NB4 (cell line): ENCODE data around the gene RAPSN.

Source experiments
- DNase-seq: peaks from one replicate; pipeline ENCODE4 v3.0.0; 2010; ENCODE audit warnings: low read depth
- H3K4me3 ChIP-seq: one replicate; pipeline ENCODE4 v1.5.1; 2011; ENCODE audit warnings: mild to moderate bottlenecking, low read depth, low read length, moderate library complexity
- MYC ChIP-seq: IDR thresholded peaks from 2 replicates; pipeline ENCODE4 v1.6.1; 2011; ENCODE audit warnings: low read depth, low read length
- POLR2A ChIP-seq: IDR thresholded peaks from 2 replicates; pipeline ENCODE4 v1.6.1; 2011; ENCODE audit warnings: mild to moderate bottlenecking; ENCODE audit not compliant: insufficient read length; ENCODE audit errors: extremely low read depth
- TF ChIP-seq, protein P1 (sequence below): IDR thresholded peaks from 2 replicates; pipeline ENCODE4 v1.6.1; 2011; ENCODE audit warnings: low read depth, low read length
- TF ChIP-seq, protein P2 (sequence below): IDR thresholded peaks from one replicate; pipeline ENCODE4 v1.5.1; 2012; ENCODE audit warnings: low read depth, low read length

The RAPSN gene

DNA sequence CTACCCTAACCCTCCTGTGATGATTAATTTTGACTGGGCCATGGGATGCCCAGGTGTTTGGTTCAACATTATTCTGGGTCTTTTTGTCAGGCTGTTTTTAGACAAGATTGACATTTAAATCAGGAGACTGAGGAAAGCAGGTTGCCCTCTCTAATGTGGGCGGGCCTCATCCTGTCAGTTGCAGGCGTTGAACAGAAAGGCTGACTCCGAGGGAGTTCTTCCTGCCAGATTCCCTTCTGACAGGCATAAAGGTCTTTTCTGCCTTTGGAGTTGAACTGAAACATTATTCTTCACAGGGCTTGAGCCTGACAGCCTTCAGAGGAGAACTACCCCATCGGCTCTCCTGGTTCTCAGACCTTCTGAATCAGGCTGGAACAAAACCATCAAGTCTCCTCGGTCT, 18.4 kb downstream of the RAPSN start:
- H3K4me3 ChIP-seq = no peak overlapping the region
- DNase-seq = no peak
- TF ChIP-seq, protein P1, sequence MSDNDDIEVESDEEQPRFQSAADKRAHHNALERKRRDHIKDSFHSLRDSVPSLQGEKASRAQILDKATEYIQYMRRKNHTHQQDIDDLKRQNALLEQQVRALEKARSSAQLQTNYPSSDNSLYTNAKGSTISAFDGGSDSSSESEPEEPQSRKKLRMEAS = no peak
- TF ChIP-seq POLR2A (no peak), MYC (no peak)
- TF ChIP-seq, protein P2, sequence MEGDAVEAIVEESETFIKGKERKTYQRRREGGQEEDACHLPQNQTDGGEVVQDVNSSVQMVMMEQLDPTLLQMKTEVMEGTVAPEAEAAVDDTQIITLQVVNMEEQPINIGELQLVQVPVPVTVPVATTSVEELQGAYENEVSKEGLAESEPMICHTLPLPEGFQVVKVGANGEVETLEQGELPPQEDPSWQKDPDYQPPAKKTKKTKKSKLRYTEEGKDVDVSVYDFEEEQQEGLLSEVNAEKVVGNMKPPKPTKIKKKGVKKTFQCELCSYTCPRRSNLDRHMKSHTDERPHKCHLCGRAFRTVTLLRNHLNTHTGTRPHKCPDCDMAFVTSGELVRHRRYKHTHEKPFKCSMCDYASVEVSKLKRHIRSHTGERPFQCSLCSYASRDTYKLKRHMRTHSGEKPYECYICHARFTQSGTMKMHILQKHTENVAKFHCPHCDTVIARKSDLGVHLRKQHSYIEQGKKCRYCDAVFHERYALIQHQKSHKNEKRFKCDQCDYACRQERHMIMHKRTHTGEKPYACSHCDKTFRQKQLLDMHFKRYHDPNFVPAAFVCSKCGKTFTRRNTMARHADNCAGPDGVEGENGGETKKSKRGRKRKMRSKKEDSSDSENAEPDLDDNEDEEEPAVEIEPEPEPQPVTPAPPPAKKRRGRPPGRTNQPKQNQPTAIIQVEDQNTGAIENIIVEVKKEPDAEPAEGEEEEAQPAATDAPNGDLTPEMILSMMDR = no peak

DNA sequence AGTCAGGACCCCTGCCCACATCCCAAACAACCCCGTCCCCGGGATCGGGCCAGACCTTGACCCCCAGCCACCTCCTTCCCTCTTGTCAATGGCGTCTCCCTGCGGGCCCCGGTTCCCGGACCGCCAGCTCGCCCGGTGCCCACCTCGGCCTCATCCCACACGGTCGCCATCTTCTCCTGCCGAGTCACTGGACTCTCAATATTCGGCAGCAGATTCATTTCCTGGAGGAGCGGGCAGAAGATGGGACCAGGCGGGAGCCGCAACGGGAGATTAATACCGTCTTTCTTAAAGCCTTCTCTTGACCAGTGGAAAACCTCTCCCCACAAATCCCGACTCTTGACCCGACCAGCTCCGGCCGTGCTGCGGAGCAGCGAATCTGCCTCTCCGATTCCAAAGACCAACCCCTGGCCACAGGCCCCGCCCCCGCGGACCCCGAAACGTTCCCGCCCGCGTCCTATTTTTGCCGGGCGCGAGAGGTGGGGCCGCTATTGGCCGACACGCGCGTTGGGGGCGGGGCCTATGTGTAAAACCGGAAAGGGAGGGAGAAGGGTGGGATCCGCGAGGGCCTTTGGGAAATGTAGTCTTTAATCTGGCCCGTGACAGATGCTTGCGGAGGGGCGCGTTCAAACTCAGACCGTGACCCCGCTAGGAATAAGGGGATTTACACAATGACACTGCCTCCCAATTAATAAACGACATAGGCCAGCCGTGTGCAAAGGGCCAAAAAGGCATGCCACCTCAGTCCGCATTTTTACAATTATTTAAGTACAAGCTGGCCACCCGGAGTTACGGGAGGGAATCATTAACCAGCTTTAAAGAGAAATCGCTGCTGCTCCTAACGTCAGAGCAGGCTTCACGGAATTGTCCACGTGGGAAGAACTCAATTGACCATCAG, 22.6 kb downstream of the RAPSN start, which contains the start of gene PSMC3:
PSMC3 (minus strand) TSS at position 378 of the 895 bp plus-strand sequence; CDS start at position 218, 160 bp downstream.
- TF ChIP-seq MYC (peak; percentile 43; the same call in 1 of the 2 replicates), POLR2A (peak; percentile 58)
- TF ChIP-seq, protein P2 = no peak
- TF ChIP-seq, protein P1 = peak; percentile 20; the same call in 1 of the 2 replicates
- peak; percentile 96 for DNase-seq
- peak within 1 kb of the TSS; percentile 83 for H3K4me3 ChIP-seq

DNA sequence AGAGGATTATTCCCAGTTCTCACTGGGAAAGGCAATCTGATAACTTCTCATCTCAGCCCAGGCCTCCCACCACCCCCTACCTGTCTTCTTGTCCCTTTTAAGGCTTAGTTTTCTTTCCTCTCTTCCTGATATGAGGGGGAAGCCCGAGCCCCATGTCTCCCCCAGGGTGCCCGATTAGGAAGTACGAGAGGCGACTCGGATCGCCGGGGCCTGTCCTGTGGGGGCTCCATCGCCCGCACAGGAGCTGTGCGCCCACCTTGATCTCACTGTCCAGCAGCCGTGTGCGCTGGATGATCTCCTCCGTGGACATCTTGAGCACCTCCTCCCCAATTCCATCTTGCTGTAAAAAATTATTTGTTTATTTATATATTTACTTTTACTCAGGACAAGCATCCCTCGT, 23.3 kb downstream of the RAPSN start:
- H3K4me3 ChIP-seq = peak overlapping the region; percentile 83
- TF ChIP-seq, protein P2 = no peak
- TF ChIP-seq, protein P1 = no peak
- TF ChIP-seq POLR2A (no peak), MYC (no peak)
- no peak for DNase-seq

DNA sequence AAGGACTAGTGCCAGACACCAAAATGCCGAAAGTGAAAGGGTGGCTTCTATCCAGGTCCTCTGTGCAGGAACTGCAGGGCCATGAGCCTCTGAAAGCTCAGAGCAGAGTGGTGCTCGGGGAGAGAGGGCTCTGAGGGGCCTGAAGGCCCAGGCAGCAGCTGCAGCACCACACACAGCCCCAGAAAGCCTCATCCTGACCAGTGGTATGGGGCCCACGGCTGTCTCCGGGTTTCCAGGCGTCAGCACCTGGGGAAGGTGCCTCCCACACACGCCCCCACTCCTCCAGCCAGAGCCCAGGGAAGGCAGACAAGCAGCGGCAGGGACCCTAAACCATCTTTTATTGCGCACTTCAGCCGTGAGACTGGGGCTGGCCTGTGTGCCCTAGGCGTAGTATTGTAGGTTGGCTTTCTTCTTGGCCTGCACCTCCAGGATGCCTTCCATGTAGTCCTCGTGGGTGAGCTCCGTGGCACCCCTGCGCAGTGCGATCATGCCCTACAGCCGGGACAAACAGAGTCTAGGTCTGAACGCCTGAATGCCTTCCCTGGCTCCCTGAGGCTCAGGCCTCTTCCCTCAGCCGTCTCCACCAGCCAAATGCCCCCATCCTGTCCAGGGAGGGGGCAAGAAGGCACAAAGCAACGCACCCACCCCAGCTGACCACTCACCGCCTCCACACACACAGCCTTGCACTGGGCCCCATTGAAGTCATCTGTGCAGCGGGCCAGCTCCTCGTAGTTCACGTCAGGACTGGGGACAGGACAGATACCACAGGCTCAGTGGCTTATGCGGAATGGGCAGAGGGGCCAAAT, 30.3 kb downstream of the RAPSN start:
- H3K4me3 ChIP-seq = no peak overlapping the region
- DNase-seq = no peak
- no peak for TF ChIP-seq POLR2A
- TF ChIP-seq, protein P1 = no peak
- TF ChIP-seq MYC = no peak
- TF ChIP-seq, protein P2 = no peak

DNA sequence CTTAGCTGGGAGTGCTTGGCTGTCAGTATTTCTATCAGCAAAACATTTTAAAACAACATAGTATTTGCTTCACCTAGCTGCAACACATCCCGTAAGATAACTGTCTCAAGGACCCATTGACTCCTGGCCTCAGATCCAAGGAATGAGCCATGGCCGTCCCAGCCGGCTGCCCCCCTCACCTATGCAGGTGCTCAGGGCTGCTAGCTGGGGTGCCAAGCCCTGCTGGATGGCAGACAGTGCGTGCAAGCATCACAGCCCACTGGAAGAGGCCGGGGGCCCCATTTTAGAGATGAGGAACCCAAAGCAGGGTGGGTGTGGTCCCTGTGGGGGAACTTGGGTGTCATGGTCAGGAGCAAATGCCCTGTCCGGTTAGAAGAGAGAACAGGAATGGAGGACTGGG, 31.2 kb downstream of the RAPSN start:
- DNase-seq = no peak
- no peak overlapping the region for H3K4me3 ChIP-seq
- no peak for TF ChIP-seq MYC
- TF ChIP-seq, protein P1 = no peak
- TF ChIP-seq POLR2A = no peak
- TF ChIP-seq, protein P2 = no peak
